ENCODE results near the gene AGTPBP1. TPM values are rescaled to one million over a fixed set of nuclear protein-coding genes. Genes with fewer than 3 reads are reported as not detected.

AGTPBP1 gene
- total and polyA plus RNA-seq, 3 donors from 2014 or later = 26.3 to 45.7 (median 26.6) TPM

DNA sequence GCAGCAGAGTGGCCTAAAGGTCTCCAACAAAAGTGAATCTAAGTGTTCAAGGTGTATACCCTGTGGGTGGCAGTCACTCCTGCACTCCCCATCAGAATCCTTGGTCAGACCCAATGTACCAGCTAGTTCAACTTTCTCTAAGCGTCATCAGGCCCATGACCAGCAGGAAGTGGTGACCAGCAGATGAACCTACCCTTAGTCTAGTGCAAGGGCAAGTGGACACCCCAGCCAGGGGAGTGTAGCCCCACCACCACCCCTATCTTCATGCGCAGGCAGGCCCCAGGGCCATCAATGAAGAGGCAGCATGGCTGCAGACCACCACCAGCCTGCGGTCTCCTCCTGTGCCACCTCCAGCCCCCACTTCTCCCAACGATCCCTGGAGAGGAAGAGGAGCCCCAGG is 213.1 kb downstream of the AGTPBP1 start:
- H3K4me1 ChIP-seq = no peaks in the 10 kb centered on the region
- no peak for DNase-seq
- intact Hi-C loops (cut with DNase I; ENCODE audit: low total_unique reads) = no loop called here
- no peak overlapping the region for H3K4me3 ChIP-seq
- no peaks in the 10 kb centered on the region for H3K27me3 ChIP-seq
- no peak overlapping the region for H3K27ac ChIP-seq
- no peak for TF ChIP-seq POLR2A (IDR thresholded peaks at IDR 0.05)
- TF ChIP-seq, protein P1, sequence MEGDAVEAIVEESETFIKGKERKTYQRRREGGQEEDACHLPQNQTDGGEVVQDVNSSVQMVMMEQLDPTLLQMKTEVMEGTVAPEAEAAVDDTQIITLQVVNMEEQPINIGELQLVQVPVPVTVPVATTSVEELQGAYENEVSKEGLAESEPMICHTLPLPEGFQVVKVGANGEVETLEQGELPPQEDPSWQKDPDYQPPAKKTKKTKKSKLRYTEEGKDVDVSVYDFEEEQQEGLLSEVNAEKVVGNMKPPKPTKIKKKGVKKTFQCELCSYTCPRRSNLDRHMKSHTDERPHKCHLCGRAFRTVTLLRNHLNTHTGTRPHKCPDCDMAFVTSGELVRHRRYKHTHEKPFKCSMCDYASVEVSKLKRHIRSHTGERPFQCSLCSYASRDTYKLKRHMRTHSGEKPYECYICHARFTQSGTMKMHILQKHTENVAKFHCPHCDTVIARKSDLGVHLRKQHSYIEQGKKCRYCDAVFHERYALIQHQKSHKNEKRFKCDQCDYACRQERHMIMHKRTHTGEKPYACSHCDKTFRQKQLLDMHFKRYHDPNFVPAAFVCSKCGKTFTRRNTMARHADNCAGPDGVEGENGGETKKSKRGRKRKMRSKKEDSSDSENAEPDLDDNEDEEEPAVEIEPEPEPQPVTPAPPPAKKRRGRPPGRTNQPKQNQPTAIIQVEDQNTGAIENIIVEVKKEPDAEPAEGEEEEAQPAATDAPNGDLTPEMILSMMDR (IDR thresholded peaks at IDR 0.05) = no peak
- H3K36me3 ChIP-seq (ENCODE audit: low read depth, missing control alignments) = no peaks in the 10 kb centered on the region
- WGBS, 2 donors = 82 to 84% methylated on average over 3 to 4 of the region's 4 CpGs
- no peaks in the 10 kb centered on the region for H3K9me3 ChIP-seq

DNA sequence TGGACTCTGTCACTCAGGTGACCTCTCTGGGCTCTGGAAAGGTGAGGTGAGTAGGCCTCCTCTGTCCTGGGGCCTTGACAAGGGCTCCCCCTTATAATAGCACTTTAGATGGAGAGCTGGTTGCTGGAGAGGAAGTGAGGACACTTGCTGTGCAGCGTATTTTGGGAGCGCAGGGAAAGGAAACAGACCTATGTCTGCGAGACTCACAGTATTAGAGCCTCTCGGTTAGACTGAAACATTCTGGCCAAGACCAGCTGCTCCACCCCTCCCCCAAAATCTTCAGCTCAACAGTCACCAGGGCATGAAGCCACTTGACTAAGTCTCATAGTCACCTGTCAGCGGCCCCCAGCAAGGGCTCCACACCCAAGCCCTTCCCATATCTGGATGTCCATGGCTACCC is 213.6 kb downstream of the AGTPBP1 start:
- H3K9me3 ChIP-seq = no peaks in the 10 kb centered on the region
- intact Hi-C loops (cut with DNase I; ENCODE audit: low total_unique reads) = no loop called here
- no peak overlapping the region for H3K4me3 ChIP-seq
- H3K4me1 ChIP-seq = no peaks in the 10 kb centered on the region
- no peaks in the 10 kb centered on the region for H3K36me3 ChIP-seq (ENCODE audit: low read depth, missing control alignments)
- TF ChIP-seq, protein P1 (IDR thresholded peaks at IDR 0.05) = no peak
- no peak for TF ChIP-seq POLR2A (IDR thresholded peaks at IDR 0.05)
- H3K27ac ChIP-seq = peak overlapping the region in 1 of 2 donors; percentile 41
- H3K27me3 ChIP-seq = no peaks in the 10 kb centered on the region
- WGBS, 2 donors = 88 to 96% methylated on average over 5 of the region's 5 CpGs
- no peak for DNase-seq

GRCh38 chr9:85527331-85528020 is 214.3 kb downstream of the AGTPBP1 start:
- WGBS, 2 donors = 64 to 73% methylated on average over 4 of the region's 4 CpGs
- Histone ChIP-seq H3K27ac (peak overlapping the region in 1 of 2 donors; percentile 41), H3K36me3 (ENCODE audit: low read depth, missing control alignments) (no peaks in the 10 kb centered on the region), H3K4me1 (no peaks in the 10 kb centered on the region), H3K9me3 (no peaks in the 10 kb centered on the region), H3K4me3 (no peak overlapping the region), H3K27me3 (no peaks in the 10 kb centered on the region)
- intact Hi-C loops (cut with DNase I; ENCODE audit: low total_unique reads) = no loop called here
- DNase-seq = no peak
- TF ChIP-seq, protein P1 (IDR thresholded peaks at IDR 0.05) = no peak
- TF ChIP-seq POLR2A (IDR thresholded peaks at IDR 0.05) = no peak

- Histone ChIP-seq H3K4me1 (no peaks in the 10 kb centered on the region), H3K4me3 (no peak overlapping the region), H3K27me3 (no peaks in the 10 kb centered on the region), H3K27ac (peak overlapping the region in 1 of 2 donors; percentile 45), H3K9me3 (no peaks in the 10 kb centered on the region), H3K36me3 (ENCODE audit: low read depth, missing control alignments) (no peaks in the 10 kb centered on the region)
- WGBS, 2 donors = 68 to 69% methylated on average over 2 of the region's 2 CpGs
- intact Hi-C loops (cut with DNase I; ENCODE audit: low total_unique reads) = no loop called here
- DNase-seq = peak; percentile 74
- TF ChIP-seq, protein P1 (IDR thresholded peaks at IDR 0.05) = no peak
- TF ChIP-seq POLR2A (IDR thresholded peaks at IDR 0.05) = no peak
These were observed 217.2 kb downstream of the AGTPBP1 start for GRCh38 chr9:85524531-85524930.

GRCh38 chr9:85523202-85523601 is 218.6 kb downstream of the AGTPBP1 start:
- no peaks in the 10 kb centered on the region for H3K27me3 ChIP-seq
- no peak for DNase-seq
- intact Hi-C loops (cut with DNase I; ENCODE audit: low total_unique reads) = no loop called here
- WGBS, 2 donors = 16 to 55% methylated on average over 9 of the region's 9 CpGs
- H3K36me3 ChIP-seq (ENCODE audit: low read depth, missing control alignments) = no peaks in the 10 kb centered on the region
- H3K27ac ChIP-seq = peak overlapping the region in 1 of 2 donors; percentile 80
- no peak overlapping the region for H3K4me3 ChIP-seq
- TF ChIP-seq POLR2A (IDR thresholded peaks at IDR 0.05) = no peak
- TF ChIP-seq, protein P1 (IDR thresholded peaks at IDR 0.05) = no peak
- no peaks in the 10 kb centered on the region for H3K9me3 ChIP-seq
- no peaks in the 10 kb centered on the region for H3K4me1 ChIP-seq
